A549 (cell line): Measurements from ENCODE around the gene SCYL3. TPM values are rescaled to one million over a fixed set of nuclear protein-coding genes. Genes with fewer than 3 reads are reported as not detected.

Experiments used
- ATAC-seq, 2 experiments: fragments of 200-7000 bp in 1 of 2; fragments of >200 bp in 1 of 2; cut with Nextera tagmentation in 1 of 2; cut with Tn5 transposase in 1 of 2; 3 replicates each; pipeline versions ENCODE4 v1.8.0 to v1.9.1; 2018 to 2020; ENCODE audit warnings: mild to moderate bottlenecking in 1 of 2, moderate library complexity in 1 of 2
- CTCF ChIA-PET: fragments of 300-600 bp; sonication (Branson Sonifier 250); formaldehyde crosslinking; extraction: SDS; loops from one replicate; lab custom pipeline; 2021; ENCODE audit warnings: antibody characterized with exemption, inconsistent platforms; lab: Yijun Ruan, JAX
- POLR2A ChIA-PET: fragments of 350-600 bp; formaldehyde crosslinking; extraction: SDS; loops from one replicate; lab custom pipeline; 2021; ENCODE audit warnings: antibody characterized with exemption, inconsistent platforms; lab: Yijun Ruan, JAX
- DNase-seq, 2 experiments: peaks; one replicate each; pipeline versions ENCODE4 v3.0.0 to v3.0.0-alpha.2; 2011 to 2016; ENCODE audit warnings: low read depth in 1 of 2, low spot score in 1 of 2
- FAIRE-seq: peaks from 2 replicates; lab custom pipeline; 2011; peaks lifted over from hg19 to GRCh38; lab: Jason Lieb, UNC
- H3K27ac ChIP-seq, 2 experiments: fragments of >200 bp; sonication (Bioruptor Twin); formaldehyde crosslinking; 3 replicates each; pipeline ENCODE4 v1.5.1; 2016 to 2017
- H3K4me1 ChIP-seq: fragments of >200 bp; sonication (Bioruptor Twin); formaldehyde crosslinking; 3 replicates; pipeline ENCODE4 v1.6.1; 2016
- H3K4me2 ChIP-seq: fragments of >200 bp; sonication (Bioruptor Twin); formaldehyde crosslinking; 3 replicates; pipeline ENCODE4 v1.6.1; 2016
- H3K4me3 ChIP-seq: fragments of >200 bp; sonication (Bioruptor Twin); formaldehyde crosslinking; 3 replicates; pipeline ENCODE4 v1.5.1; 2016
- H3K9me3 ChIP-seq: fragments of >200 bp; sonication (Bioruptor Twin); formaldehyde crosslinking; 3 replicates; pipeline ENCODE4 v1.6.1; 2016
- CBX8 ChIP-seq: fragments of 200-600 bp; sonication (generic); IDR thresholded peaks from 2 replicates; pipeline ENCODE4 v1.6.1; 2016
- E2F6 ChIP-seq: IDR thresholded peaks from 2 replicates; pipeline ENCODE4 v1.6.1; 2012; ENCODE audit warnings: low read depth, borderline replicate concordance
- ESRRA ChIP-seq: fragments of 150-350 bp; IDR thresholded peaks from 2 replicates; pipeline ENCODE4 v1.6.1; 2014; ENCODE audit warnings: mild to moderate bottlenecking, low read length, borderline replicate concordance
- FOSL2 ChIP-seq, 2 experiments: fragments of 450-650 bp in 1 of 2; fragments of >200 bp in 1 of 2; sonication (Bioruptor Twin) in 1 of 2; formaldehyde crosslinking; IDR thresholded peaks; 2 replicates each; pipeline versions ENCODE4 v1.5.0 to v1.6.1; 2016 to 2020; ENCODE audit warnings: mild to moderate bottlenecking in 1 of 2, moderate library complexity in 1 of 2
- JUNB ChIP-seq: fragments of >200 bp; sonication (Bioruptor Twin); formaldehyde crosslinking; IDR thresholded peaks from 2 replicates; pipeline ENCODE4 v1.6.1; 2016
- KDM1A ChIP-seq: fragments of 200-600 bp; sonication (generic); IDR thresholded peaks from 2 replicates; pipeline ENCODE4 v1.6.1; 2016; ENCODE audit warnings: low read depth, mild to moderate bottlenecking
- MAFK ChIP-seq: fragments of 450-650 bp; IDR thresholded peaks from 2 replicates; pipeline ENCODE4 v1.6.1; 2014; ENCODE audit not compliant: partially characterized antibody
- NR3C1 ChIP-seq: fragments of >200 bp; sonication (Bioruptor Twin); formaldehyde crosslinking; IDR thresholded peaks from 3 replicates; pipeline ENCODE4 v1.6.1; 2017
- REST ChIP-seq: fragments of 200-600 bp; sonication (generic); IDR thresholded peaks from 2 replicates; pipeline ENCODE4 v1.6.1; 2016; ENCODE audit warnings: antibody characterized with exemption, mild to moderate bottlenecking, moderate library complexity
- TFCP2L1 ChIP-seq: fragments of 250-450 bp; sonication (Bioruptor Pico); IDR thresholded peaks from 2 replicates; pipeline ENCODE4 v1.5.0; 2021; ENCODE audit warnings: mild to moderate bottlenecking
- WGBS: methylation state at CpG from one replicate; pipeline ENCODE4 v1.1.6; 2017; ENCODE audit errors: missing lambda C conversion rate; 5-methylcytosine and 5-hydroxymethylcytosine counted together
- polyA plus RNA-seq, 4 experiments: library from polyadenylated mRNA; depleted of rRNA in 3 of 4; stranded (reverse); fragments of >200 nt; fragmentation: RNase III in 1 of 4; extraction: RNeasy Plus Mini Kit Qiagen cat#74134 plus additional on column Dnase treatment in 1 of 4; gene quantifications; 2 replicates in 3 of 4; 3 replicates in 1 of 4; pipeline ENCODE4 v1.2.3, GENCODE V29; 2011 to 2017
- TF ChIP-seq, protein P1 (sequence below): IDR thresholded peaks from 2 replicates; pipeline ENCODE4 v1.6.1; 2012
- TF ChIP-seq, protein P2 (sequence below): IDR thresholded peaks from 2 replicates; pipeline ENCODE4 v1.6.1; 2012

Gene SCYL3
- polyA plus RNA-seq, 2 of the 4 experiments (the other 2 are of a cell fraction) = 3.2 to 7.3 TPM

- H3K27ac ChIP-seq = peak overlapping the region; percentile 39 to 51; a peak in 5 of 6 replicates
- DNase-seq (no peak), ATAC-seq (peak in 1 of 2 experiments; percentile 40; a peak in 3 of 6 replicates), FAIRE-seq (no peak)
- no peaks in the 10 kb centered on the region for H3K9me3 ChIP-seq
- POLR2A ChIA-PET = interaction anchor here (1.3 kb wide), 1 partner anchor 21 kb away, joined by 5 read pairs; the partner anchor contains the start of gene SCYL3
- CTCF ChIA-PET = interaction anchor here (1.4 kb wide), 1 partner anchor 97 kb away, joined by 3 read pairs; no protein-coding TSS in a partner anchor
- H3K4me1 ChIP-seq = peaks cover 14% of the 10 kb centered on the region; the same call in 2 of the 3 replicates
- H3K4me2 ChIP-seq = peak overlapping the region; percentile 55
- H3K4me3 ChIP-seq = no peak overlapping the region
- TF ChIP-seq JUNB (peak; percentile 33; the same call in 1 of the 2 replicates), REST (no peak), FOSL2 (IDR thresholded peaks at IDR 0.05) (0 out of 2 replicates have a peak, but pooled peaks have one; percentile 19), FOSL2 (CRISPR knock-in tag; IDR thresholded peaks at IDR 0.05) (no peak)
- WGBS = 3% methylated on average over 3 of the region's 3 CpGs
These were observed 20.8 kb upstream of the SCYL3 start for GRCh38 chr1:169914531-169914930.

DNA sequence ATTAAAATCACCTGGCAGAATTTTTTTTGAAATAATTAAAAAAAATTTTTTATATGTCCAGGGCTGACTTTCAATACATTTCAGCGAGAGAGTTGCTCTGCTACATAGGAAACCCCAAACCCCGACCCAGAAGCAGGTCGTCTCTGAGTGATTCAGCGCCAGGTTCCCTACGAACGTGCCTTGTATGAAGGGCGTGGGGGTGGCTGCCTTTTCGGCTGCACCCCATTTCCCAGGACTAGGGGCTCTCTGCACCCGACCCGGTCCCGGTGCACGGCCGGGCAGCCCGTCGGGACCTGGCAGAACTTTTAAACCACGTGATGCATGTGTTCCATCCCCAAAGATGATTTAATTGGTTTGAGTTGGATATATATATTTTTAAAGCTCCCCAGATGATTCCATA is 15.8 kb upstream of the SCYL3 start:
- CTCF ChIA-PET = interaction anchor here (0.9 kb wide), 1 partner anchor 1020 kb away, joined by 3 read pairs; no protein-coding TSS in a partner anchor

GRCh38 chr1:169906938-169907337 is 13.2 kb upstream of the SCYL3 start:
- Histone ChIP-seq H3K27ac (no peak overlapping the region), H3K9me3 (no peaks in the 10 kb centered on the region), H3K4me1 (no peaks in the 10 kb centered on the region), H3K4me2 (no peak overlapping the region), H3K4me3 (no peak overlapping the region)
- no peak for DNase-seq
- TF ChIP-seq TFCP2L1 (CRISPR knock-in tag) = no peak
- TF ChIP-seq, protein P1, sequence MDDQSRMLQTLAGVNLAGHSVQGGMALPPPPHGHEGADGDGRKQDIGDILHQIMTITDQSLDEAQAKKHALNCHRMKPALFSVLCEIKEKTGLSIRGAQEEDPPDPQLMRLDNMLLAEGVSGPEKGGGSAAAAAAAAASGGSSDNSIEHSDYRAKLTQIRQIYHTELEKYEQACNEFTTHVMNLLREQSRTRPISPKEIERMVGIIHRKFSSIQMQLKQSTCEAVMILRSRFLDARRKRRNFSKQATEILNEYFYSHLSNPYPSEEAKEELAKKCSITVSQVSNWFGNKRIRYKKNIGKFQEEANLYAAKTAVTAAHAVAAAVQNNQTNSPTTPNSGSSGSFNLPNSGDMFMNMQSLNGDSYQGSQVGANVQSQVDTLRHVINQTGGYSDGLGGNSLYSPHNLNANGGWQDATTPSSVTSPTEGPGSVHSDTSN = no peak
- no peak for TF ChIP-seq JUNB
- TF ChIP-seq, protein P2, sequence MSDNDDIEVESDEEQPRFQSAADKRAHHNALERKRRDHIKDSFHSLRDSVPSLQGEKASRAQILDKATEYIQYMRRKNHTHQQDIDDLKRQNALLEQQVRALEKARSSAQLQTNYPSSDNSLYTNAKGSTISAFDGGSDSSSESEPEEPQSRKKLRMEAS = no peak
- no peak for TF ChIP-seq E2F6
- no peak for TF ChIP-seq MAFK
- TF ChIP-seq NR3C1 = no peak
- TF ChIP-seq KDM1A = no peak
- no peak for FAIRE-seq
- ChIA-PET POLR2A (no interaction called here), CTCF (interaction anchor here (0.6 to 1.0 kb wide), 2 partner anchors 12 to 22 kb away, joined by 3 to 4 read pairs; no protein-coding TSS in a partner anchor)
- ATAC-seq = no peak

More for the DNA sequence above, 15.8 kb upstream of the SCYL3 start:
- Histone ChIP-seq H3K27ac (no peak overlapping the region), H3K4me1 (peaks cover 7% of the 10 kb centered on the region; the same call in 2 of the 3 replicates), H3K4me2 (no peak overlapping the region), H3K9me3 (no peaks in the 10 kb centered on the region), H3K4me3 (no peak overlapping the region)
- POLR2A ChIA-PET = no interaction called here
- ATAC-seq (no peak), FAIRE-seq (no peak), DNase-seq (no peak)
- TF ChIP-seq ESRRA (no peak), JUNB (no peak), E2F6 (no peak), CBX8 (no peak)
- WGBS = 77% methylated on average over 16 of the region's 16 CpGs
